ENCODE data around the gene EVA1A.

GRCh38 chr2:75582840-75583239 is 22.1 kb upstream of the EVA1A start:
- TF ChIP-seq TSHZ2 (CRISPR knock-in tag; IDR thresholded peaks at IDR 0.05): no peak
- TF ChIP-seq, protein P1, sequence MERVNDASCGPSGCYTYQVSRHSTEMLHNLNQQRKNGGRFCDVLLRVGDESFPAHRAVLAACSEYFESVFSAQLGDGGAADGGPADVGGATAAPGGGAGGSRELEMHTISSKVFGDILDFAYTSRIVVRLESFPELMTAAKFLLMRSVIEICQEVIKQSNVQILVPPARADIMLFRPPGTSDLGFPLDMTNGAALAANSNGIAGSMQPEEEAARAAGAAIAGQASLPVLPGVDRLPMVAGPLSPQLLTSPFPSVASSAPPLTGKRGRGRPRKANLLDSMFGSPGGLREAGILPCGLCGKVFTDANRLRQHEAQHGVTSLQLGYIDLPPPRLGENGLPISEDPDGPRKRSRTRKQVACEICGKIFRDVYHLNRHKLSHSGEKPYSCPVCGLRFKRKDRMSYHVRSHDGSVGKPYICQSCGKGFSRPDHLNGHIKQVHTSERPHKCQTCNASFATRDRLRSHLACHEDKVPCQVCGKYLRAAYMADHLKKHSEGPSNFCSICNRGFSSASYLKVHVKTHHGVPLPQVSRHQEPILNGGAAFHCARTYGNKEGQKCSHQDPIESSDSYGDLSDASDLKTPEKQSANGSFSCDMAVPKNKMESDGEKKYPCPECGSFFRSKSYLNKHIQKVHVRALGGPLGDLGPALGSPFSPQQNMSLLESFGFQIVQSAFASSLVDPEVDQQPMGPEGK (CRISPR knock-in tag; IDR thresholded peaks at IDR 0.05; ENCODE audit: borderline replicate concordance): no peak

Measured in SK-N-SH treated with all-trans-retinoic acid at 6 μM for 48 hours (cell line).